ENCODE results near the gene ST7L.
A peak's percentile ranks its signal among the peaks of the same experiment; 100 is the strongest.

ST7L gene

DNA sequence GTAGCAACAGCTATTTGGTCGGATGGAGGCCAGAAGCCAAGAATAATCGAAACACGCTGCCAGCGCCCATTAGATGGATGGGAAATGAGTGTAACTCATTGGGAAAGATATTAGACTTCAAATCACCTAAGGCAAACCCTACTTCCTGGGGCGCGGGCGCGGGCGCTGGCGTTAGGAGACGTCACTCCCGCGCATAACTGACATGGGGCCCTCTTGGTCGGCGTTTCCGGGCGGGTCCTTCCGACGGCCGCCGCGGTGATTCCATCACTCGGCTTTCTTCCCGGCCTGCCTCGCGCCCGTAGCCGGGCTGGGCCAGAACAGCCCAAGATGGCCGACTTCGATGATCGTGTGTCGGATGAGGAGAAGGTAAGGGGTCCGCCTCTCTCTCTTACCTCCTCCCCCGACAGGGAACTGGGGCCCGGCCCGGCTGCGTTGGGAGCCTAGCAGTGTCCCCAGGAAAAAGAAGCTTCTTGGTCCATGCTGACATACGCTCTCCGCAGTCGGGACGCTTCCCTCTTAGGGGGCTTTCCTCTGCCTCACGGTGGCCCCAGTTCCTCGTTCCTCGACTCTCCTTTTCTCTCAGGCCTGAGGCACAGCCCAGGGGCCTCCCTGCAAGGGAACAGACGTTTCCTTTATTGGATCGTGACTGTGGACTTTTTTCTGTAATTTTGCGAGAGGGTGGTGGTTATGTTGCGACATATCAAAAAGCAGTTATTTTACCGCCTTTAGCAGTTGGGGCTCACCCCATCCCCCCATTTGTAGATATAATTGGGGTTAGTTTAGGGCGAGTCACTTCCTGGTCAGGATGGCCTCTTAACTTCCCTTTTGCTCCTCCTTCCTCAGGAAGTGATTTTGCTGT lies 806 bp upstream of the ST7L start, which contains the start of gene CAPZA1:
TSS of gene CAPZA1 (plus strand) at position 315 of the 859 bp plus-strand sequence. CDS start at position 328, 13 bp downstream.
- no peak for TF ChIP-seq CTCF (IDR thresholded peaks at IDR 0.05; ENCODE audit: low read depth, low read length)
- DNase-seq (ENCODE audit: low read depth, low spot score): peak; percentile 95
- in situ Hi-C loops (cut with HindIII; ENCODE audit: low sequenced_read_pairs): no loop called here
- peak within 1 kb of the TSS; percentile 97 for H3K4me3 ChIP-seq (ENCODE audit: low read depth, low read length)

GRCh38 chr1:112618114-112618720 lies 724 bp downstream of the ST7L start:
- H3K4me3 ChIP-seq (ENCODE audit: low read depth, low read length): peak overlapping the region; percentile 97
- TF ChIP-seq CTCF (IDR thresholded peaks at IDR 0.05; ENCODE audit: low read depth, low read length): no peak
- DNase-seq (ENCODE audit: low read depth, low spot score): peak; percentile 46
- in situ Hi-C loops (cut with HindIII; ENCODE audit: low sequenced_read_pairs): no loop called here

GRCh38 chr1:112614460-112615065 lies 4.4 kb downstream of the ST7L start:
- TF ChIP-seq CTCF (IDR thresholded peaks at IDR 0.05; ENCODE audit: low read depth, low read length): peak; percentile 67
- in situ Hi-C loops (cut with HindIII; ENCODE audit: low sequenced_read_pairs): no loop called here
- DNase-seq (ENCODE audit: low read depth, low spot score): peak; percentile 71
- H3K4me3 ChIP-seq (ENCODE audit: low read depth, low read length): no peak overlapping the region

GRCh38 chr1:112605633-112606327 lies 13.2 kb downstream of the ST7L start:
- H3K4me3 ChIP-seq (ENCODE audit: low read depth, low read length): no peak overlapping the region
- TF ChIP-seq CTCF (IDR thresholded peaks at IDR 0.05; ENCODE audit: low read depth, low read length): no peak
- DNase-seq (ENCODE audit: low read depth, low spot score): peak; percentile 17
- in situ Hi-C loops (cut with HindIII; ENCODE audit: low sequenced_read_pairs): no loop called here

DNA sequence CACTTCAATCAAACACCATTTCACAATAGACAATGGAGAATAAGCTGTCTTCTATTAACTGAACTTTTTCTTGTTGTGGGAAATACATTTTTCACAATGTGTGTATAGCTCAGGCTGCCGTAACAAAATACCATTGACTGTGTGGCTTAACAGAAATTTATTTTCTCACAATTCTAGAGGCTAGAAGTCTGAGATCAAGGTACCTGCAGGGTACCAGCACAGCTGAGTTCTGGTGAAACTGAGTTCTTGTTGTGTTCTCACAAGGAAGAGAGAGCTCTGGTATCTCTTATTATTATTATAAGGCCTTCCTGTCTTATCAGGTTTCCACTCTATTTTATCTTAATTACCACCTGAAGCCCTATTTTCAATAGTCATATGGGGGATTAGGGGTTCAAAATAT lies 15.4 kb downstream of the ST7L start:
- no peak for TF ChIP-seq CTCF (IDR thresholded peaks at IDR 0.05; ENCODE audit: low read depth, low read length)
- no peak for DNase-seq (ENCODE audit: low read depth, low spot score)
- in situ Hi-C loops (cut with HindIII; ENCODE audit: low sequenced_read_pairs): no loop called here

GRCh38 chr1:112603012-112603411 lies 15.9 kb downstream of the ST7L start:
- TF ChIP-seq CTCF (IDR thresholded peaks at IDR 0.05; ENCODE audit: low read depth, low read length): no peak
- in situ Hi-C loops (cut with HindIII; ENCODE audit: low sequenced_read_pairs): no loop called here
- no peak for DNase-seq (ENCODE audit: low read depth, low spot score)
- no peak overlapping the region for H3K4me3 ChIP-seq (ENCODE audit: low read depth, low read length)

More for the DNA sequence above, 15.4 kb downstream of the ST7L start:
- no peak overlapping the region for H3K4me3 ChIP-seq (ENCODE audit: low read depth, low read length)
